ENCODE data around the gene GSTM2.
"Not testable (repeated sequence)": the region's sequence is repeated elsewhere in the genome, so short reads cannot be mapped to it uniquely, and the experiment has no call there.

The GSTM2 gene

GRCh38 chr1:109685399-109685798 is 17.5 kb downstream of the GSTM2 start:
- not testable (repeated sequence) for FAIRE-seq

- not testable (repeated sequence) for FAIRE-seq
Observed at GRCh38 chr1:109685890-109686289, 18.0 kb downstream of the GSTM2 start.

- not testable (repeated sequence) for FAIRE-seq
Observed at GRCh38 chr1:109687109-109687508, 19.3 kb downstream of the GSTM2 start.

GRCh38 chr1:109687641-109688499 is 20.0 kb downstream of the GSTM2 start, which contains the start of gene GSTM1:
TSS of gene GSTM1 (plus strand) at chr1:109687817. CDS start at chr1:109687874, 57 bp downstream.
- FAIRE-seq, result no peak

- no peak for FAIRE-seq
Observed at GRCh38 chr1:109689844-109690405, 22.1 kb downstream of the GSTM2 start.

GRCh38 chr1:109691759-109692158 is 23.9 kb downstream of the GSTM2 start:
- FAIRE-seq, result no peak

GRCh38 chr1:109694400-109694799 is 26.5 kb downstream of the GSTM2 start:
- not testable (repeated sequence) for FAIRE-seq

GRCh38 chr1:109695138-109695537 is 27.3 kb downstream of the GSTM2 start:
- FAIRE-seq, result not testable (repeated sequence)

GRCh38 chr1:109697066-109697465 is 29.2 kb downstream of the GSTM2 start:
- FAIRE-seq, result no peak

- FAIRE-seq, result not testable (repeated sequence)
Observed at GRCh38 chr1:109697861-109698260, 30.0 kb downstream of the GSTM2 start.

GRCh38 chr1:109702940-109703339 is 35.1 kb downstream of the GSTM2 start:
- FAIRE-seq, result not testable (repeated sequence)

- no peak for FAIRE-seq
Observed at GRCh38 chr1:109704173-109704572, 36.3 kb downstream of the GSTM2 start.

GRCh38 chr1:109705411-109705810 is 37.6 kb downstream of the GSTM2 start:
- FAIRE-seq, result no peak

- not testable (repeated sequence) for FAIRE-seq
Observed at GRCh38 chr1:109708949-109709348, 41.1 kb downstream of the GSTM2 start.

GRCh38 chr1:109709822-109710221 is 42.0 kb downstream of the GSTM2 start:
- not testable (repeated sequence) for FAIRE-seq

- FAIRE-seq, result not testable (repeated sequence)
Observed at GRCh38 chr1:109711593-109712320, 43.9 kb downstream of the GSTM2 start, which contains the start of gene GSTM5. TSS of gene GSTM5 (plus strand) at chr1:109712251. CDS start at chr1:109712313, 62 bp downstream.

- FAIRE-seq, result no peak
Observed at GRCh38 chr1:109712321-109712864, 44.5 kb downstream of the GSTM2 start.

GRCh38 chr1:109713636-109714035 is 45.8 kb downstream of the GSTM2 start:
- FAIRE-seq, result no peak

GRCh38 chr1:109714661-109715372 is 47.0 kb downstream of the GSTM2 start:
- FAIRE-seq, result no peak

GRCh38 chr1:109716121-109716520 is 48.3 kb downstream of the GSTM2 start:
- FAIRE-seq, result no peak

GRCh38 chr1:109716570-109717090 is 48.8 kb downstream of the GSTM2 start:
- FAIRE-seq, result no peak

- no peak for FAIRE-seq
Observed at GRCh38 chr1:109717729-109718128, 49.9 kb downstream of the GSTM2 start.

All from G401.6 (cell line).